ENCODE data around the gene INCENP.
"Not testable (repeated sequence)": the region's sequence is repeated elsewhere in the genome, so short reads cannot be mapped to it uniquely, and the experiment has no call there.

Gene INCENP

GRCh38 chr11:62172294-62172693 is 48.5 kb downstream of the INCENP start:
- no peak for DNase-seq

GRCh38 chr11:62176766-62177165 is 53.0 kb downstream of the INCENP start:
- DNase-seq, result no peak

GRCh38 chr11:62179995-62180394 is 56.2 kb downstream of the INCENP start:
- no peak for DNase-seq

- DNase-seq, result no peak
Measured at GRCh38 chr11:62181097-62181496, 57.3 kb downstream of the INCENP start.

- DNase-seq, result no peak
Measured at GRCh38 chr11:62182147-62182891, 58.5 kb downstream of the INCENP start.

- DNase-seq, result no peak
Measured at GRCh38 chr11:62186195-62186594, 62.4 kb downstream of the INCENP start.

GRCh38 chr11:62190011-62190410 is 66.2 kb downstream of the INCENP start, which contains the start of gene SCGB1D1:
Gene SCGB1D1 (plus strand): TSS chr11:62190216. CDS start chr11:62190285, 69 bp downstream.
- DNase-seq, result no peak

GRCh38 chr11:62193952-62194351 is 70.1 kb downstream of the INCENP start:
- no peak for DNase-seq

GRCh38 chr11:62195010-62195409 is 71.2 kb downstream of the INCENP start:
- DNase-seq, result not testable (repeated sequence)

- DNase-seq, result no peak
Measured at GRCh38 chr11:62195945-62196344, 72.1 kb downstream of the INCENP start.

- not testable (repeated sequence) for DNase-seq
Measured at GRCh38 chr11:62197400-62197799, 73.6 kb downstream of the INCENP start.

GRCh38 chr11:62201376-62201775 is 77.6 kb downstream of the INCENP start:
- DNase-seq, result no peak

Measured in CD4-positive, alpha-beta T cell treated with Interleukin-12 subunit alpha and Interleukin-12 subunit beta, for 1 hour (primary cell).